ENCODE data around the gene ZCCHC2. TPM values are rescaled to one million over a fixed set of nuclear protein-coding genes. Genes with fewer than 3 reads are reported as not detected.

The ZCCHC2 gene
- total and polyA plus RNA-seq, 8 donors: 3.9 to 76.5 (median 15.6) TPM

GRCh38 chr18:62493033-62493862, 29.6 kb upstream of the ZCCHC2 start:
- Histone ChIP-seq H3K27ac (no peak overlapping the region), H3K9me3 (no peaks in the 10 kb centered on the region), H3K4me3 (no peak overlapping the region), H3K36me3 (no peaks in the 10 kb centered on the region), H3K27me3 (peaks cover 0 to 11% (median 0%) of the 10 kb centered on the region in 3 donors), H3K4me1 (no peaks in the 10 kb centered on the region)
- WGBS, 5 donors: 81 to 87% (median 84%) methylated on average over 17 of the region's 17 CpGs
- intact Hi-C loops (cut with DNase I; ENCODE audit: low total_unique reads): no loop called here
- TF ChIP-seq EP300 (IDR thresholded peaks at IDR 0.05) (no peak), POLR2A (IDR thresholded peaks at IDR 0.05) (no peak), POLR2AphosphoS5 (IDR thresholded peaks at IDR 0.05) (no peak)
- TF ChIP-seq, protein P1, sequence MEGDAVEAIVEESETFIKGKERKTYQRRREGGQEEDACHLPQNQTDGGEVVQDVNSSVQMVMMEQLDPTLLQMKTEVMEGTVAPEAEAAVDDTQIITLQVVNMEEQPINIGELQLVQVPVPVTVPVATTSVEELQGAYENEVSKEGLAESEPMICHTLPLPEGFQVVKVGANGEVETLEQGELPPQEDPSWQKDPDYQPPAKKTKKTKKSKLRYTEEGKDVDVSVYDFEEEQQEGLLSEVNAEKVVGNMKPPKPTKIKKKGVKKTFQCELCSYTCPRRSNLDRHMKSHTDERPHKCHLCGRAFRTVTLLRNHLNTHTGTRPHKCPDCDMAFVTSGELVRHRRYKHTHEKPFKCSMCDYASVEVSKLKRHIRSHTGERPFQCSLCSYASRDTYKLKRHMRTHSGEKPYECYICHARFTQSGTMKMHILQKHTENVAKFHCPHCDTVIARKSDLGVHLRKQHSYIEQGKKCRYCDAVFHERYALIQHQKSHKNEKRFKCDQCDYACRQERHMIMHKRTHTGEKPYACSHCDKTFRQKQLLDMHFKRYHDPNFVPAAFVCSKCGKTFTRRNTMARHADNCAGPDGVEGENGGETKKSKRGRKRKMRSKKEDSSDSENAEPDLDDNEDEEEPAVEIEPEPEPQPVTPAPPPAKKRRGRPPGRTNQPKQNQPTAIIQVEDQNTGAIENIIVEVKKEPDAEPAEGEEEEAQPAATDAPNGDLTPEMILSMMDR (IDR thresholded peaks at IDR 0.05): no peak
- DNase-seq: no peak

DNA sequence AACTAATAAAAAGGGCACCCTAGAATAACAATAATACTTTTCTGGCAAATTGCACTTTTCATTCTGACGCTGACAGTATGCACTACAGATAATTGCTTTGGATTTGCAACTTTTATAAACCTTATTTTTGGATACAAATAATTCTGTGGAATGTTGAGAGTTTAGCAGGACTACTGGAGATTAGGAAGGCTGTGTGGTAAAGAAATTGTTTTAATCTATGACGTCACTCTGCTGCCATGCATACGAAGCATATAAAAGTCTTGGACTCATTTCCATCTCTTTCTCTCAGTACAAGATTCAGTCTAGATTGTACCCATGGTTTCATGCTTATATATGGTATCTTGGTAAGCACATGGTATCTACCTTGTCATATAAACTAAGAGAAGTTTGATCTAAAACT, 28.1 kb upstream of the ZCCHC2 start:
- peaks cover 0 to 5% (median 0%) of the 10 kb centered on the region in 3 donors for H3K27me3 ChIP-seq
- H3K36me3 ChIP-seq: no peaks in the 10 kb centered on the region
- TF ChIP-seq POLR2AphosphoS5 (IDR thresholded peaks at IDR 0.05): no peak
- TF ChIP-seq POLR2A (IDR thresholded peaks at IDR 0.05): no peak
- TF ChIP-seq EP300 (IDR thresholded peaks at IDR 0.05): no peak
- TF ChIP-seq, protein P1 (IDR thresholded peaks at IDR 0.05): no peak
- no peaks in the 10 kb centered on the region for H3K9me3 ChIP-seq
- no peak for DNase-seq
- intact Hi-C loops (cut with DNase I; ENCODE audit: low total_unique reads): no loop called here
- H3K27ac ChIP-seq: no peak overlapping the region
- 49 to 64% (median 56%) methylated on average over 3 of the region's 3 CpGs for WGBS, 5 donors
- H3K4me3 ChIP-seq: no peak overlapping the region
- H3K4me1 ChIP-seq: no peaks in the 10 kb centered on the region

DNA sequence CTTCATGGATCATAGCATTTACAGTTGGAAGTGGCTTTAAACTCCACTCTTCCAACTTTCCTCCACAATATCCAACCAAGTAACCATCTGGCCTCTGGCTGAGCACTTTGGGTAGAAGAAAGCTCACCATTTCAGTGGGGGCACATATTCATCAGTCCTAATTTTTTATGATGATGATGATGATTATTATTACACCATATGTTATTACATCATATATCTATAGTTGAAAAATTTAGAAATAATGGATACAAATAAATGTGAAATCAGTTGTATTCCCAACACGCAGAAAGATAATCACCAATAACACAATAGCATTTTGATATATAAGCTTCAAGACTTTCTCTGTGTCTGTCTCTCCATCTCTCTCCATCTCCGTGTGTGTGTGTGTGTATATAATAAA, 26.6 kb upstream of the ZCCHC2 start:
- Histone ChIP-seq H3K27ac (no peak overlapping the region), H3K9me3 (no peaks in the 10 kb centered on the region), H3K4me1 (no peaks in the 10 kb centered on the region), H3K27me3 (peaks cover 0 to 5% (median 0%) of the 10 kb centered on the region in 3 donors), H3K4me3 (no peak overlapping the region), H3K36me3 (no peaks in the 10 kb centered on the region)
- intact Hi-C loops (cut with DNase I; ENCODE audit: low total_unique reads): no loop called here
- WGBS, 5 donors: 84 to 92% (median 90%) methylated on average over 2 of the region's 2 CpGs
- no peak for DNase-seq
- TF ChIP-seq POLR2AphosphoS5 (IDR thresholded peaks at IDR 0.05) (no peak), POLR2A (IDR thresholded peaks at IDR 0.05) (no peak), EP300 (IDR thresholded peaks at IDR 0.05) (no peak)
- TF ChIP-seq, protein P1 (IDR thresholded peaks at IDR 0.05): no peak

GRCh38 chr18:62497190-62497772, 25.5 kb upstream of the ZCCHC2 start:
- intact Hi-C loops (cut with DNase I; ENCODE audit: low total_unique reads): no loop called here
- Histone ChIP-seq H3K36me3 (no peaks in the 10 kb centered on the region), H3K27me3 (peaks cover 0 to 5% (median 0%) of the 10 kb centered on the region in 3 donors), H3K4me1 (no peaks in the 10 kb centered on the region), H3K4me3 (no peak overlapping the region), H3K9me3 (no peaks in the 10 kb centered on the region), H3K27ac (no peak overlapping the region)
- DNase-seq: no peak
- WGBS, 5 donors: 77 to 86% (median 84%) methylated on average over 13 of the region's 13 CpGs
- TF ChIP-seq POLR2A (IDR thresholded peaks at IDR 0.05) (no peak), EP300 (IDR thresholded peaks at IDR 0.05) (no peak), POLR2AphosphoS5 (IDR thresholded peaks at IDR 0.05) (no peak)
- TF ChIP-seq, protein P1 (IDR thresholded peaks at IDR 0.05): no peak
